NCI-H2227 (cell line): ENCODE results near the gene ALDH4A1.
"Not testable (repeated sequence)": the region's sequence is repeated elsewhere in the genome, so short reads cannot be mapped to it uniquely, and the experiment has no call there.

Experiments
- DNase-seq: peaks from one replicate; lab custom pipeline; 2025; ENCODE audit not compliant: unreplicated experiment; lab: John Stamatoyannopoulos, UW

The ALDH4A1 gene

GRCh38 chr1:18858070-18858688, 44.2 kb downstream of the ALDH4A1 start:
- no peak for DNase-seq

GRCh38 chr1:18856435-18856834, 45.9 kb downstream of the ALDH4A1 start:
- no peak for DNase-seq

- no peak for DNase-seq
Observed at GRCh38 chr1:18855573-18855972, 46.8 kb downstream of the ALDH4A1 start.

GRCh38 chr1:18854331-18855025, 47.9 kb downstream of the ALDH4A1 start:
- DNase-seq: no peak

GRCh38 chr1:18852501-18852900, 49.9 kb downstream of the ALDH4A1 start:
- no peak for DNase-seq

GRCh38 chr1:18849261-18849711, 53.1 kb downstream of the ALDH4A1 start:
- no peak for DNase-seq

GRCh38 chr1:18847723-18848122, 54.6 kb downstream of the ALDH4A1 start:
- DNase-seq: not testable (repeated sequence)

- no peak for DNase-seq
Observed at GRCh38 chr1:18840145-18840544, 62.2 kb downstream of the ALDH4A1 start.

GRCh38 chr1:18836654-18837053, 65.7 kb downstream of the ALDH4A1 start:
- no peak for DNase-seq

- DNase-seq: not testable (repeated sequence)
Observed at GRCh38 chr1:18832319-18832718, 70.0 kb downstream of the ALDH4A1 start.

- no peak for DNase-seq
Observed at GRCh38 chr1:18831656-18832055, 70.7 kb downstream of the ALDH4A1 start.

- DNase-seq: no peak
Observed at GRCh38 chr1:18830596-18830995, 71.8 kb downstream of the ALDH4A1 start.

GRCh38 chr1:18829671-18830070, 72.7 kb downstream of the ALDH4A1 start:
- no peak for DNase-seq

- DNase-seq: no peak
Observed at GRCh38 chr1:18828224-18828623, 74.1 kb downstream of the ALDH4A1 start.

GRCh38 chr1:18823438-18823837, 78.9 kb downstream of the ALDH4A1 start:
- DNase-seq: no peak
